NB4 (cell line): ENCODE data around the gene MS4A15.

Experiments
- CTCF ChIP-seq: IDR thresholded peaks from one replicate; pipeline ENCODE4 v1.5.1; 2012; ENCODE audit warnings: low read depth, low read length
- MAX ChIP-seq: IDR thresholded peaks from 2 replicates; pipeline ENCODE4 v1.6.1; 2011; ENCODE audit warnings: low read depth, low read length
- POLR2A ChIP-seq: IDR thresholded peaks from 2 replicates; pipeline ENCODE4 v1.6.1; 2011; ENCODE audit warnings: mild to moderate bottlenecking; ENCODE audit not compliant: insufficient read length; ENCODE audit errors: extremely low read depth

GRCh38 chr11:60792521-60792920 lies 35.9 kb downstream of the MS4A15 start:
- TF ChIP-seq CTCF = no peak
- TF ChIP-seq POLR2A = no peak
- no peak for TF ChIP-seq MAX
